GM23248 (cell line): ENCODE results near the gene CR1L. TPM values are rescaled to one million over a fixed set of nuclear protein-coding genes. Genes with fewer than 3 reads are reported as not detected.

Source experiments
- DNase-seq: peaks from one replicate; pipeline ENCODE4 v3.0.0-alpha.2; 2015
- H2AFZ ChIP-seq: fragments of 200-600 bp; sonication (generic); 2 replicates; pipeline ENCODE4 v1.6.1; 2016; ENCODE audit warnings: antibody characterized with exemption
- H3F3A ChIP-seq: fragments of 200-600 bp; sonication (generic); 2 replicates; pipeline ENCODE4 v1.6.1; 2016; ENCODE audit warnings: mild to moderate bottlenecking, antibody characterized with exemption, mixed run types; ENCODE audit not compliant: insufficient read depth
- H3K27ac ChIP-seq: fragments of 200-600 bp; sonication (generic); 2 replicates; pipeline ENCODE4 v1.5.1; 2016; ENCODE audit warnings: mild to moderate bottlenecking
- H3K27me3 ChIP-seq: fragments of 200-600 bp; sonication (generic); replicated peaks from 2 replicates; pipeline ENCODE4 v1.6.1; 2016; ENCODE audit warnings: mild to moderate bottlenecking; ENCODE audit not compliant: insufficient read depth
- H3K36me3 ChIP-seq: fragments of 200-600 bp; sonication (generic); 2 replicates; pipeline ENCODE4 v1.6.1; 2016; ENCODE audit warnings: low read depth, mild to moderate bottlenecking
- H3K4me1 ChIP-seq: fragments of 200-600 bp; sonication (generic); 2 replicates; pipeline ENCODE4 v1.6.1; 2016; ENCODE audit warnings: mild to moderate bottlenecking; ENCODE audit not compliant: insufficient read depth
- H3K4me2 ChIP-seq: fragments of 200-600 bp; sonication (generic); one replicate; pipeline ENCODE4 v1.6.1; 2016; ENCODE audit warnings: mild to moderate bottlenecking; ENCODE audit not compliant: unreplicated experiment
- H3K4me3 ChIP-seq: fragments of 200-600 bp; sonication (generic); 2 replicates; pipeline ENCODE4 v1.5.1; 2016; ENCODE audit warnings: mild to moderate bottlenecking
- H3K79me2 ChIP-seq: fragments of 200-600 bp; sonication (generic); 2 replicates; pipeline ENCODE4 v1.6.1; 2016; ENCODE audit warnings: mild to moderate bottlenecking; ENCODE audit not compliant: insufficient read depth
- H3K9ac ChIP-seq: fragments of 200-600 bp; sonication (generic); 2 replicates; pipeline ENCODE4 v1.6.1; 2016; ENCODE audit warnings: mild to moderate bottlenecking
- H3K9me2 ChIP-seq: fragments of 200-600 bp; sonication (generic); 2 replicates; pipeline ENCODE4 v1.6.1; 2016; ENCODE audit warnings: mixed run types, mild to moderate bottlenecking, moderate library complexity; ENCODE audit not compliant: insufficient read depth
- H3K9me3 ChIP-seq: fragments of 200-600 bp; sonication (generic); one replicate; pipeline ENCODE4 v1.6.1; 2017; ENCODE audit warnings: low read depth
- H4K20me1 ChIP-seq: fragments of 200-600 bp; sonication (generic); 2 replicates; pipeline ENCODE4 v1.6.0; 2016; ENCODE audit not compliant: insufficient read depth
- EZH2 ChIP-seq: fragments of 200-600 bp; sonication (generic); IDR thresholded peaks from 2 replicates; pipeline ENCODE4 v1.6.1; 2018; ENCODE audit warnings: antibody characterized with exemption, mild to moderate bottlenecking; ENCODE audit not compliant: insufficient read depth, poor library complexity, severe bottlenecking
- EZH2phosphoT487 ChIP-seq: fragments of 200-600 bp; sonication (generic); IDR thresholded peaks from 2 replicates; pipeline ENCODE4 v1.6.1; 2018; ENCODE audit warnings: antibody characterized with exemption, moderate library complexity, mild to moderate bottlenecking, low read depth; ENCODE audit not compliant: insufficient read depth
- WGBS, 2 experiments: methylation state at CpG; one replicate each; pipeline ENCODE4 v1.1.6; 2015 to 2017; ENCODE audit warnings: low lambda C conversion rate in 2 of 2, low coverage in 1 of 2; ENCODE audit errors: missing lambda C conversion rate in 2 of 2; 5-methylcytosine and 5-hydroxymethylcytosine counted together
- in situ Hi-C: fragments of 300-500 bp; cut with MboI; formaldehyde crosslinking; loops from 2 replicates; pipeline ENCODE4 v1.15.0; 2020
- polyA plus RNA-seq: library from polyadenylated mRNA; unstranded; fragments of >200 nt; fragmentation: Nextera tagmentation; extraction: Ambion mirVana; gene quantifications from 2 replicates; pipeline ENCODE4 v1.2.1, GENCODE V29; 2016
- total RNA-seq: library from RNA; depleted of rRNA; stranded (reverse); fragments of >200 nt; shearing (Covaris generic); gene quantifications from 2 replicates; pipeline ENCODE4 v1.2.3, GENCODE V29; 2014; rRNA removed

The CR1L gene
- total RNA-seq (not detected in 2 replicates), polyA plus RNA-seq (not detected in 2 replicates)

DNA sequence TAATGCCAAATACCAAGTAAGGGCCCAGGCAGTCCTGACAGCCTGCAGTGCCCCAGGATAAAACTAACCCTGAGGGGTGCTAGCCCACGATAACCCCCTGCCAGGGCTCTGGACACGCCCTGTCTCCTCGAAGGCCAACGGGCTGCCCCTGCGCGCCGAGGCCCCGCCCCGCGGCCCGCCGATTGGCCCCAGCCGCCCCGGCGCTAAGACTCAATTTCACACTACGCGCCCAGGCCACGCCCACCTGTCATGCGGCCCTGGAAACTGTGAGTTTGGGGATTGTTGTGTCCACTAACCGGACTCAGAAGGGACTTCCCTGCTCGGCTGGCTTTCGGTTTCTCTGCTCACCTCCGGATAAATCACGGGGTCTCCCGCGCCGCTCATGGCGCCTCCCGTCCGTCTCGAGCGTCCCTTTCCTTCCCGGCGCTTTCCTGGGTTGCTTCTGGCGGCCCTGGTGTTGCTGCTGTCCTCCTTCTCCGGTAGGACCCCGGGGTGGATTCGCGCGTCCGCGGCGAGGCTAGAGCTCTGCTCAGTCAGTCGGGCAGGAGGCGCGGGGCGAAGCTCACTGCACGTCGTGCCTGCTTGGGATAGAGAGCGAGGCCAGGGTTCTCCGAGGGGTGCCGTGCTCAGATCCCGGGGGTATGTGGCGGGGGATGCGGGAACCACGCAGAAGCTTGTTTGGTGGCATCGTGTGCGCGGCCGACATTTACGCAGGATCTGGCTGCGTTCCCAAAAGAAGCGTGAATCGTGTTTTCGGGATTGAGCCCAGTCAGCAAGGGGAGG, at the start of gene CR1L:
Gene CR1L (plus strand): TSS at position 282 of the 783 bp plus-strand sequence. CDS start 101 bp downstream, at position 383.
- no peaks in the 10 kb centered on the region for H3K9me3 ChIP-seq
- DNase-seq, result peak; percentile 79
- no peaks in the 10 kb centered on the region for H3K79me2 ChIP-seq
- H4K20me1 ChIP-seq, result no peaks in the 10 kb centered on the region
- H3K36me3 ChIP-seq, result no peaks in the 10 kb centered on the region
- TF ChIP-seq EZH2, result no peak
- in situ Hi-C loops, result no loop called here
- peak within 1 kb of the TSS; percentile 96 for H2AFZ ChIP-seq
- peak within 1 kb of the TSS; percentile 88 for H3K4me2 ChIP-seq
- H3K4me3 ChIP-seq, result peak within 1 kb of the TSS; percentile 81
- H3K9me2 ChIP-seq, result no peaks in the 10 kb centered on the region
- H3K9ac ChIP-seq, result no peak within 1 kb of the TSS
- WGBS, 2 experiments, result 6% methylated on average over 55 to 57 of the region's 65 CpGs
- peaks cover 18% of the 10 kb centered on the region for H3K27me3 ChIP-seq
- H3K27ac ChIP-seq, result no peak within 1 kb of the TSS
- no peaks in the 10 kb centered on the region for H3K4me1 ChIP-seq
- no peaks in the 10 kb centered on the region for H3F3A ChIP-seq

DNA sequence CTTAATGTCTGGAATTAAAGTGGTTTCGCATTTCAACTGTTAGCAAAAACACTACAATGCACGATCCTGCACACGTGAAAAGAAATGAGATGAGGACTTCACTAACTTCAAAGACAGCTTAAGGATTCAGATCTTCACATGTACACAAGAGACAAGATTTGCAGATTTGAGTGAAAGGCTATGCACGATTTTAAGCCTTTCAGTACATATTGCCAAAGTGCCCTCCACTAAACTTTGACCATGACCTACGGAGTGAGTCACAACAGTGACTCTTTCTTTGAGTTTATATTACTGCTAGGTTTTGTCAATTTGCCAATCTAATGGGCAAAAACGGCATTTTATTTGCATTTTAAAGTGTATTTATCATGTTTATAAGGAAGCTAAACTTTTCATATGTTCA, 41.2 kb upstream of the CR1L start:
- Histone ChIP-seq H3K9ac (no peak overlapping the region), H2AFZ (0 out of 2 replicates have a peak overlapping the region, but pooled peaks have one; percentile 9), H3K4me2 (no peak overlapping the region), H4K20me1 (no peaks in the 10 kb centered on the region), H3F3A (no peaks in the 10 kb centered on the region), H3K27ac (no peak overlapping the region), H3K9me2 (no peaks in the 10 kb centered on the region), H3K27me3 (no peaks in the 10 kb centered on the region), H3K4me3 (no peak overlapping the region), H3K79me2 (no peaks in the 10 kb centered on the region), H3K9me3 (no peaks in the 10 kb centered on the region), H3K36me3 (no peaks in the 10 kb centered on the region), H3K4me1 (no peaks in the 10 kb centered on the region)
- 50 to 59% methylated on average over 6 of the region's 6 CpGs for WGBS, 2 experiments
- DNase-seq, result peak; percentile 27
- no peak for TF ChIP-seq EZH2phosphoT487
- no peak for TF ChIP-seq EZH2
- in situ Hi-C loops, result no loop called here

DNA sequence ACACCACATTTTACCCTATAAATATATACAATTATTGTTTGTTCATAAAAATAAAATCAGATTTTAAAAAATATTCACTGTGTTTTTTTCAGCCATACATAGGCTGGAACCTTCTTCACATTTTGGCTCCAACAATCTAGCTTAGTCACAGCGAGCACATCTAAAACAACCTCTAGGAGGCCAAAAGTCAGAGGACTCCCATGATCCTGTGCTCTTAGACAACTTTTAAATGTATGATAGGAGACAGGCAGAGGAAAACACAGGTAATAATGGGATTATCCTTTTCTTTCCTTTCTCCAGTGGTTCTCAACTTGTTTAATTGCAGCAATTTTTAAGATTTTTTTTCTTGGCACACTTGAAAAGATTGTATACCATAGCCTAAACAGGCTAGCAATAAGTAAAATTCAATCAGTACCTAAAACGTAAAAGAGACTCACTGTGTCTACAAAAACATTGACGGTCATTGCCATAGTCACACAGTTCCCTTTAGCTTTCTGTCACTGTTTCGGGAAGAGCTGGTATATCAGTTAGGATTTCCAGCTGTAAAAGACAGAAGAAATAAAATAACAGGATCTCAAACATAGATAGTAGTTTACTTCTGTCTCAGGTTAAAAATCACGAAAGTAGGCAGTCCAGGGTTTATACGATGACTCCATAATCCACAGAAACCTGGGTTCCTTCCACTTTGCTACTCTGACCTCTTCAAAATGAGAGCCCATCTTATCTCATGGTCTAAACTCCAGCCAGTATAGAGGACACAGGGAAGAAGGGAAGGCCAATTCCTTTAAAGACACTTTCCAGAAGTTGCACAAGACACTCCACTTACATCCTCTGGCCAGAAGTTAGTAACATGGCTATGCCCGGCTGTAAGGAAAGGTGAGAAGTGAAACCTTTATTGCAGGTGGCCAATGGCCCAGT, 39.2 kb upstream of the CR1L start:
- Histone ChIP-seq H3K36me3 (no peaks in the 10 kb centered on the region), H3K27ac (no peak overlapping the region), H3K4me3 (no peak overlapping the region), H3K27me3 (no peaks in the 10 kb centered on the region), H3K9me3 (no peaks in the 10 kb centered on the region), H4K20me1 (no peaks in the 10 kb centered on the region), H3K4me2 (no peak overlapping the region), H3F3A (no peaks in the 10 kb centered on the region), H3K9me2 (no peaks in the 10 kb centered on the region), H2AFZ (no peak overlapping the region), H3K79me2 (no peaks in the 10 kb centered on the region), H3K4me1 (no peaks in the 10 kb centered on the region), H3K9ac (no peak overlapping the region)
- in situ Hi-C loops, result no loop called here
- WGBS, 2 experiments, result 77 to 78% methylated on average over 7 of the region's 7 CpGs
- no peak for TF ChIP-seq EZH2
- no peak for TF ChIP-seq EZH2phosphoT487
- DNase-seq, result no peak

DNA sequence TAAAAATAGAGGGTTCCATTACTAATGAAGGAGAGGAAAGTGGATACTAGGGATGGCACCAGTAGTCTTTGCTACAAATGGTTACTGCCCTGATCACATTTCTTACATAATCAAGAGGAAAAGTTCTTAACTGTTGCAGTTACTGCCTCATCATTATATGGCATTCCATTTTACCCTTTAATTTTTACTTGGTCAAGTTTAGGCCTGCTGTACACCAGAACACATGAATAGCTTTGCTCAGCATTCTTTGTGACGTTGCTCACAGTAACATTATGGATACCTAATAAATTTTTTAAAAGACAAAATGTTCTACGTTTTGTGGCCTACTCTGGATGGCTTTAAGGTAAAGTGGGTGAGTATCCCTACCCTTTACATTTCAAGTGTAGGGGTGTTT, 38.6 kb upstream of the CR1L start:
- in situ Hi-C loops, result no loop called here
- H3K27me3 ChIP-seq, result no peaks in the 10 kb centered on the region
- H3K9ac ChIP-seq, result no peak overlapping the region
- no peaks in the 10 kb centered on the region for H3K9me3 ChIP-seq
- H3K9me2 ChIP-seq, result no peaks in the 10 kb centered on the region
- no peak overlapping the region for H3K27ac ChIP-seq
- no peaks in the 10 kb centered on the region for H4K20me1 ChIP-seq
- H3K79me2 ChIP-seq, result no peaks in the 10 kb centered on the region
- no peak for DNase-seq
- no peak overlapping the region for H2AFZ ChIP-seq
- 29 to 32% methylated on average over 2 of the region's 2 CpGs for WGBS, 2 experiments
- H3K4me1 ChIP-seq, result no peaks in the 10 kb centered on the region
- H3K4me3 ChIP-seq, result no peak overlapping the region
- H3K4me2 ChIP-seq, result no peak overlapping the region
- no peaks in the 10 kb centered on the region for H3K36me3 ChIP-seq
- no peaks in the 10 kb centered on the region for H3F3A ChIP-seq
- TF ChIP-seq EZH2 (no peak), EZH2phosphoT487 (no peak)
